Peyer's patch (tissue), 4 donors: ENCODE data around the gene PDPK1. TPM values are rescaled to one million over a fixed set of nuclear protein-coding genes. Genes with fewer than 3 reads are reported as not detected.

Source experiments
- DNase-seq, 3 donors: peaks; one replicate each; pipeline ENCODE4 v3.0.0-alpha.2; 2017 to 2019
- H3K27ac ChIP-seq, 4 donors: fragments of 200-600 bp; sonication (generic); one replicate each; pipeline ENCODE4 v1.5.1; 2016 to 2019
- H3K27me3 ChIP-seq, 2 donors: fragments of 200-600 bp; sonication (generic); one replicate each; pipeline ENCODE4 v1.5.1; 2019
- H3K36me3 ChIP-seq, 3 donors: fragments of 200-600 bp; sonication (generic); one replicate each; pipeline ENCODE4 v1.5.1; 2016 to 2019
- H3K4me1 ChIP-seq, 4 donors: fragments of 200-600 bp; sonication (generic); one replicate each; pipeline ENCODE4 v1.5.1; 2016 to 2019
- H3K4me3 ChIP-seq, 4 donors: fragments of 200-600 bp; sonication (generic); 1 replicate in 3 of 4; 2 replicates in 1 of 4; pipeline ENCODE4 v1.5.1; 2016 to 2019; ENCODE audit warnings: mild to moderate bottlenecking in 1 of 4
- H3K9me3 ChIP-seq, 4 donors: fragments of 200-600 bp; sonication (generic); one replicate each; pipeline ENCODE4 v1.5.1; 2016 to 2019; ENCODE audit warnings: mild to moderate bottlenecking in 1 of 4
- CTCF ChIP-seq, 6 experiments: fragments of 450-650 bp in 4 of 6; fragments of 200-600 bp in 2 of 6; sonication (generic) in 1 of 6; IDR thresholded peaks; one replicate each; pipeline ENCODE4 v1.5.1; 2017 to 2019; ENCODE audit warnings: antibody characterized with exemption in 6 of 6, mild to moderate bottlenecking in 3 of 6, moderate library complexity in 1 of 6
- POLR2A ChIP-seq, 2 donors: fragments of 450-650 bp; IDR thresholded peaks; one replicate each; pipeline ENCODE4 v1.5.1; 2017; ENCODE audit warnings: antibody characterized with exemption in 2 of 2, mild to moderate bottlenecking in 2 of 2, moderate library complexity in 2 of 2
- total RNA-seq, 4 donors: library from RNA; depleted of rRNA; stranded (reverse); fragments of >200 nt; gene quantifications; one replicate each; pipeline ENCODE4 v1.1.0, GENCODE V29; 2016

PDPK1 gene
- total RNA-seq, 4 donors from 2014 or later: 38.8 to 128 (median 85.1) TPM

GRCh38 chr16:2501946-2502895 lies 35.6 kb upstream of the PDPK1 start:
- H3K27ac ChIP-seq: peak overlapping the region in 1 of 4 donors; percentile 28
- peaks cover under 1 to 11% (median 4%) of the 10 kb centered on the region in 4 donors for H3K4me1 ChIP-seq
- no peak for TF ChIP-seq CTCF (IDR thresholded peaks at IDR 0.05)
- TF ChIP-seq POLR2A (IDR thresholded peaks at IDR 0.05): no peak
- H3K4me3 ChIP-seq: no peak overlapping the region
- no peaks in the 10 kb centered on the region for H3K27me3 ChIP-seq
- H3K36me3 ChIP-seq: no peaks in the 10 kb centered on the region
- no peaks in the 10 kb centered on the region for H3K9me3 ChIP-seq
- no peak for DNase-seq

- Histone ChIP-seq H3K27me3 (no peaks in the 10 kb centered on the region), H3K4me1 (peaks cover 3 to 21% (median 11%) of the 10 kb centered on the region in 4 donors), H3K9me3 (no peaks in the 10 kb centered on the region), H3K27ac (no peak overlapping the region), H3K36me3 (no peaks in the 10 kb centered on the region), H3K4me3 (no peak overlapping the region)
- TF ChIP-seq CTCF (IDR thresholded peaks at IDR 0.05): no peak
- no peak for TF ChIP-seq POLR2A (IDR thresholded peaks at IDR 0.05)
- DNase-seq: no peak
These were observed 32.1 kb upstream of the PDPK1 start for GRCh38 chr16:2505695-2506094.

- H3K27ac ChIP-seq: peak overlapping the region; percentile 41 to 84 (median 66)
- peak in 2 of 3 donors; percentile 82 to 86 for DNase-seq
- TF ChIP-seq POLR2A (IDR thresholded peaks at IDR 0.05): no peak
- TF ChIP-seq CTCF (IDR thresholded peaks at IDR 0.05): peak in 4 of 6 experiments; percentile 7 to 54 (median 43)
These were observed 30.7 kb upstream of the PDPK1 start for GRCh38 chr16:2507052-2507659.

GRCh38 chr16:2507665-2508064 lies 30.2 kb upstream of the PDPK1 start:
- H3K9me3 ChIP-seq: no peaks in the 10 kb centered on the region
- peaks cover 0 to 21% (median 13%) of the 10 kb centered on the region in 4 donors for H3K4me1 ChIP-seq
- H3K27ac ChIP-seq: peak overlapping the region; percentile 41 to 84 (median 66)
- TF ChIP-seq CTCF (IDR thresholded peaks at IDR 0.05) (no peak), POLR2A (IDR thresholded peaks at IDR 0.05) (no peak)
- H3K4me3 ChIP-seq: no peak overlapping the region
- H3K27me3 ChIP-seq: no peaks in the 10 kb centered on the region
- H3K36me3 ChIP-seq: no peaks in the 10 kb centered on the region
- DNase-seq: peak in 2 of 3 donors; percentile 41 to 59

More at GRCh38 chr16:2507052-2507659, 30.7 kb upstream of the PDPK1 start:
- Histone ChIP-seq H3K9me3 (no peaks in the 10 kb centered on the region), H3K27me3 (no peaks in the 10 kb centered on the region), H3K4me1 (peaks cover 0 to 21% (median 13%) of the 10 kb centered on the region in 4 donors), H3K36me3 (no peaks in the 10 kb centered on the region), H3K4me3 (no peak overlapping the region)

GRCh38 chr16:2508722-2509400 lies 29.0 kb upstream of the PDPK1 start:
- no peaks in the 10 kb centered on the region for H3K36me3 ChIP-seq
- peak overlapping the region in 1 of 4 donors; percentile 65 for H3K27ac ChIP-seq
- H3K4me3 ChIP-seq: no peak overlapping the region
- TF ChIP-seq CTCF (IDR thresholded peaks at IDR 0.05) (no peak), POLR2A (IDR thresholded peaks at IDR 0.05) (no peak)
- no peaks in the 10 kb centered on the region for H3K9me3 ChIP-seq
- H3K27me3 ChIP-seq: no peaks in the 10 kb centered on the region
- peaks cover 0 to 26% (median 20%) of the 10 kb centered on the region in 4 donors for H3K4me1 ChIP-seq
- DNase-seq: no peak
